ENCODE measurements around the gene KRTAP10-5.
"Not testable (repeated sequence)": the region's sequence is repeated elsewhere in the genome, so short reads cannot be mapped to it uniquely, and the experiment has no call there.

The KRTAP10-5 gene

GRCh38 chr21:44611551-44611950 is 31.1 kb upstream of the KRTAP10-5 start:
- DNase-seq (ENCODE audit: low spot score), result no peak
- FAIRE-seq, result no peak

- FAIRE-seq; DNase-seq (ENCODE audit: low spot score): not testable (repeated sequence)
These were observed 29.9 kb upstream of the KRTAP10-5 start for GRCh38 chr21:44610157-44610843.

- FAIRE-seq, result no peak
These were observed 28.8 kb upstream of the KRTAP10-5 start for GRCh38 chr21:44609193-44609592.

GRCh38 chr21:44606495-44606894 is 26.1 kb upstream of the KRTAP10-5 start:
- DNase-seq (ENCODE audit: low spot score) (no peak), FAIRE-seq (no peak)

More at GRCh38 chr21:44609193-44609592, 28.8 kb upstream of the KRTAP10-5 start:
- no peak for DNase-seq (ENCODE audit: low spot score)

- DNase-seq (ENCODE audit: low spot score) (no peak), FAIRE-seq (no peak)
These were observed 23.5 kb upstream of the KRTAP10-5 start for GRCh38 chr21:44603911-44604310.

- DNase-seq (ENCODE audit: low spot score) (no peak), FAIRE-seq (no peak)
These were observed 22.9 kb upstream of the KRTAP10-5 start for GRCh38 chr21:44603109-44603875.

- DNase-seq (ENCODE audit: low spot score) (no peak), FAIRE-seq (no peak)
These were observed 22.1 kb upstream of the KRTAP10-5 start for GRCh38 chr21:44602463-44602850.

GRCh38 chr21:44601596-44602462 is 21.4 kb upstream of the KRTAP10-5 start:
- no peak for DNase-seq (ENCODE audit: low spot score)
- no peak for FAIRE-seq

- FAIRE-seq; DNase-seq (ENCODE audit: low spot score): not testable (repeated sequence)
These were observed 20.7 kb upstream of the KRTAP10-5 start for GRCh38 chr21:44601091-44601490.

GRCh38 chr21:44600118-44600978 is 19.9 kb upstream of the KRTAP10-5 start, which contains the start of gene KRTAP10-7:
Gene KRTAP10-7, plus strand, starts transcription at chr21:44600597. Its CDS starts 25 bp downstream, at chr21:44600622.
- DNase-seq (ENCODE audit: low spot score); FAIRE-seq: not testable (repeated sequence)

- FAIRE-seq, result no peak
- DNase-seq (ENCODE audit: low spot score), result no peak
These were observed 19.0 kb upstream of the KRTAP10-5 start for GRCh38 chr21:44599264-44600029.

- no peak for FAIRE-seq
- no peak for DNase-seq (ENCODE audit: low spot score)
These were observed 17.7 kb upstream of the KRTAP10-5 start for GRCh38 chr21:44598061-44598460.

- DNase-seq (ENCODE audit: low spot score) (peak; percentile 82), FAIRE-seq (no peak)
These were observed 15.8 kb upstream of the KRTAP10-5 start for GRCh38 chr21:44596068-44596725.

- no peak for FAIRE-seq
These were observed 15.1 kb upstream of the KRTAP10-5 start for GRCh38 chr21:44595524-44595923.

GRCh38 chr21:44594406-44594916 is 14.1 kb upstream of the KRTAP10-5 start:
- FAIRE-seq (no peak), DNase-seq (ENCODE audit: low spot score) (no peak)

More at GRCh38 chr21:44595524-44595923, 15.1 kb upstream of the KRTAP10-5 start:
- no peak for DNase-seq (ENCODE audit: low spot score)

- DNase-seq (ENCODE audit: low spot score) (no peak), FAIRE-seq (no peak)
These were observed 13.4 kb upstream of the KRTAP10-5 start for GRCh38 chr21:44593598-44594405.

GRCh38 chr21:44592446-44593311 is 12.3 kb upstream of the KRTAP10-5 start, which contains the start of gene KRTAP10-6:
Gene KRTAP10-6, minus strand, starts transcription at chr21:44592505. Its CDS starts 21 bp downstream, at chr21:44592484.
- no peak for FAIRE-seq
- no peak for DNase-seq (ENCODE audit: low spot score)

Data from RCC 7860 (cell line).